Stomach (tissue), 4 donors: ENCODE measurements around the gene ITGB2.

ENCODE experiments used
- EP300 ChIP-seq: sonication (generic); formaldehyde crosslinking; IDR thresholded peaks from one replicate; pipeline ENCODE4 v1.6.1; 2017; ENCODE audit warnings: antibody characterized with exemption
- POLR2A ChIP-seq, 4 donors: fragments of 450-650 bp; IDR thresholded peaks; one replicate each; pipeline ENCODE4 v1.6.1; 2016; ENCODE audit warnings: antibody characterized with exemption in 4 of 4, control low read depth in 2 of 4, mild to moderate bottlenecking in 1 of 4, moderate library complexity in 1 of 4
- POLR2AphosphoS5 ChIP-seq, 3 donors: sonication (generic); formaldehyde crosslinking; IDR thresholded peaks; one replicate each; pipeline ENCODE4 v1.6.1; 2016; ENCODE audit warnings: antibody characterized with exemption in 3 of 3
- TF ChIP-seq, protein P1 (sequence below), 7 experiments: fragments of 450-650 bp in 4 of 7; fragments of 200-600 bp in 3 of 7; sonication (generic) in 3 of 7; IDR thresholded peaks; one replicate each; pipeline ENCODE4 v1.5.1; 2016 to 2019; ENCODE audit warnings: antibody characterized with exemption in 7 of 7, control low read depth in 2 of 7, mild to moderate bottlenecking in 1 of 7

DNA sequence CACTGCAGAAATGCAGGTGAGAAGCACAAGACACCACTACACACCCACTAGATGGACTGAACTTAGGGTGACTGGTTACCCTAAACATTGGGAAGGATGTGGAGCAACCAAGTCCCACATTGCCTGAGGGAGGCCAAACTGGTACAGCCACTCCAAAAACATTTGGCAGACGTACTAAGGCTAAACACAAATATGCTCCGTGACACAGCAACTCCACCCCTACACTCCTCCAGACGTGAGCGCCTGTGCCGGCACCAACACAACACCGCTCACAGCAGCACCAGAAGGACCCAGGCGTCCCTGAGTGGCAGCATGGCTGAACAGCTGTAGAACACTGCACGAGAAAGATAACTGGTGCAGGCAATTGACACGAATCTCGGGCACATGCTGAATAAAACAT is 61.9 kb downstream of the ITGB2 start:
- TF ChIP-seq, protein P1, sequence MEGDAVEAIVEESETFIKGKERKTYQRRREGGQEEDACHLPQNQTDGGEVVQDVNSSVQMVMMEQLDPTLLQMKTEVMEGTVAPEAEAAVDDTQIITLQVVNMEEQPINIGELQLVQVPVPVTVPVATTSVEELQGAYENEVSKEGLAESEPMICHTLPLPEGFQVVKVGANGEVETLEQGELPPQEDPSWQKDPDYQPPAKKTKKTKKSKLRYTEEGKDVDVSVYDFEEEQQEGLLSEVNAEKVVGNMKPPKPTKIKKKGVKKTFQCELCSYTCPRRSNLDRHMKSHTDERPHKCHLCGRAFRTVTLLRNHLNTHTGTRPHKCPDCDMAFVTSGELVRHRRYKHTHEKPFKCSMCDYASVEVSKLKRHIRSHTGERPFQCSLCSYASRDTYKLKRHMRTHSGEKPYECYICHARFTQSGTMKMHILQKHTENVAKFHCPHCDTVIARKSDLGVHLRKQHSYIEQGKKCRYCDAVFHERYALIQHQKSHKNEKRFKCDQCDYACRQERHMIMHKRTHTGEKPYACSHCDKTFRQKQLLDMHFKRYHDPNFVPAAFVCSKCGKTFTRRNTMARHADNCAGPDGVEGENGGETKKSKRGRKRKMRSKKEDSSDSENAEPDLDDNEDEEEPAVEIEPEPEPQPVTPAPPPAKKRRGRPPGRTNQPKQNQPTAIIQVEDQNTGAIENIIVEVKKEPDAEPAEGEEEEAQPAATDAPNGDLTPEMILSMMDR (IDR thresholded peaks at IDR 0.05): no peak
- TF ChIP-seq POLR2A (IDR thresholded peaks at IDR 0.05) (no peak), POLR2AphosphoS5 (IDR thresholded peaks at IDR 0.05) (no peak), EP300 (no peak)
